ENCODE results near the gene PDXDC1.
"Not testable (repeated sequence)": the region's sequence is repeated elsewhere in the genome, so short reads cannot be mapped to it uniquely, and the experiment has no call there.

Gene PDXDC1, protein sequence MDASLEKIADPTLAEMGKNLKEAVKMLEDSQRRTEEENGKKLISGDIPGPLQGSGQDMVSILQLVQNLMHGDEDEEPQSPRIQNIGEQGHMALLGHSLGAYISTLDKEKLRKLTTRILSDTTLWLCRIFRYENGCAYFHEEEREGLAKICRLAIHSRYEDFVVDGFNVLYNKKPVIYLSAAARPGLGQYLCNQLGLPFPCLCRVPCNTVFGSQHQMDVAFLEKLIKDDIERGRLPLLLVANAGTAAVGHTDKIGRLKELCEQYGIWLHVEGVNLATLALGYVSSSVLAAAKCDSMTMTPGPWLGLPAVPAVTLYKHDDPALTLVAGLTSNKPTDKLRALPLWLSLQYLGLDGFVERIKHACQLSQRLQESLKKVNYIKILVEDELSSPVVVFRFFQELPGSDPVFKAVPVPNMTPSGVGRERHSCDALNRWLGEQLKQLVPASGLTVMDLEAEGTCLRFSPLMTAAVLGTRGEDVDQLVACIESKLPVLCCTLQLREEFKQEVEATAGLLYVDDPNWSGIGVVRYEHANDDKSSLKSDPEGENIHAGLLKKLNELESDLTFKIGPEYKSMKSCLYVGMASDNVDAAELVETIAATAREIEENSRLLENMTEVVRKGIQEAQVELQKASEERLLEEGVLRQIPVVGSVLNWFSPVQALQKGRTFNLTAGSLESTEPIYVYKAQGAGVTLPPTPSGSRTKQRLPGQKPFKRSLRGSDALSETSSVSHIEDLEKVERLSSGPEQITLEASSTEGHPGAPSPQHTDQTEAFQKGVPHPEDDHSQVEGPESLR

DNA sequence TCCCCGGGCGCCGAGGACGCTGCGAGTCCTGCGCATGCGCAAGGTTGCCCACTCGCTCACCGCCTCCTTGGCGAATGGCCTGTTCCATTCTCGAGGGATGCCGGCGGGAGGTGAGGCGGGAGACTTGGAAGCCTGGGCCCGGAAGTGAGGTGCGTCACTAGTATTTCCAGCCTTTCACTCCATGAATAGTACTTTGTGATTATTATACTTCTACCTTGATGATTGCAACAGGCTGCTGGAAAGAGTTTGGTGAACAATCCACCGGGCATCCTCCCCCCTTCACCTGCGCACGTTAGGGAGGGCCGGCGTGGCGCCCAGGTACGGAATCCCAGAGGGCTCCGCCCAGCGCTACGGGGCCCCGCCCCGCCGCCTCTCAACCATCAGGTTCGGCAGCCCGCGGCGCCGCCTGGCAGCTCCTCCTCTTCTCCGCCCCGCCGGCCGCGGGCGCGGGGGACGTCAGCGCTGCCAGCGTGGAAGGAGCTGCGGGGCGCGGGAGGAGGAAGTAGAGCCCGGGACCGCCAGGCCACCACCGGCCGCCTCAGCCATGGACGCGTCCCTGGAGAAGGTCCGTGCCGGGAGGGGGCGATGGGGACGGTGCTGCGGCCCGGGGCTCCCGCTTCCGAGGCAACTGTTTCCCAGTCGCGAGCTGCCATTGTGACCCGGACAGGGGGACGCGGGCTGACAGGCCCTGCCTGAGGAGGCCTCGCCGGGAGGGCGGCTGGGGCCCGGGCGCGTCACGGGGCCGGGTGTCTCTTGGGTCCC lies at the start of gene PDXDC1:
TSS of gene PDXDC1 (plus strand) at position 371 of the 762 bp plus-strand sequence. CDS start at position 545, 174 bp downstream.
- peak in 50 of 51 donors; percentile 30 to 93 (median 79) for DNase-seq

DNA sequence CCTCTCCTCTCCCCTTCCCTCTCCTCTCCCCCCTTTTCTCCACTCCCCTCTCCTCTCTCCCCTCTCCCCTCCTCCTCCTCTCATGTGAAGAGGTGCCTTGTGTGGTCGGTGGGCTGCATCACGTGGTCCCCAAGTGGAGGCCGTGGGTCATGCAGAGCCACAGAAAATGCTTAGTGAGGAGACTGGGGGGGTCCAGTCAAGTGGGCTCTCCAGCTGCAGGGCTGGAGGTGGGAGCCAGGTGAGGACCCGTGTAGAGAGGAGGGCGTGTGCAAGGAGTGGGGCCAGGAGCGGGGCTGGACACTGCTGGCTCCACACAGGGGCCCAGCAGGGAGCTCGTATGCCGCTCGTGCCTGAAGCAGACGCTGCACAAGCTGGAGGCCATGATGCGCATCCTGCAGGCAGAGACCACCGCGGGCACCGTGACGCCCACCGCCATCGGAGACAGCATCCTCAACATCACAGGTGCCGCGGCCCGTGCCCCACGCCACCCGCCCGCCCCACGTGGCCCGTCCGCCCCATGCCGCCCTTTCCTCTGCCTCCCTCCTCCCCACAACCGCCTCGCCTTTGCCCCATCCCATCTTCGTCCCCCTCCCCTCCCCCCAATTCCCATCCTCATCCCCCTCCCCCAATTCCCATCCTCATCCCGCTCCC lies 46.6 kb upstream of the PDXDC1 start:
- DNase-seq: not testable (repeated sequence)

DNA sequence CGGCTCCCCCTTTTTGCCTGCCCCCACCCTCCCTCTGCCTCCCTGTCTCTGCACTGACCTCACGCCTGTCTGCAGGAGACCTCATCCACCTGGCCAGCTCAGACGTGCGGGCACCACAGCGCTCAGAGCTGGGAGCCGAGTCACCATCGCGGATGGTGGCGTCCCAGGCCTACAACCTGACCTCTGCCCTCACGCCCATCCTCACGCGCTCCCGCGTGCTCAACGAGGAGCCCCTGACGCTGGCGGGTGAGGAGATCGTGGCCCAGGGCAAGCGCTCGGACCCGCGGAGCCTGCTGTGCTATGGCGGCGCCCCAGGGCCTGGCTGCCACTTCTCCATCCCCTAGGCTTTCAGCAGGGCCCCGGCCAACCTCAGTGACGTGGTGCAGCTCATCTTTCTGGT lies 45.6 kb upstream of the PDXDC1 start:
- not testable (repeated sequence) for DNase-seq

DNA sequence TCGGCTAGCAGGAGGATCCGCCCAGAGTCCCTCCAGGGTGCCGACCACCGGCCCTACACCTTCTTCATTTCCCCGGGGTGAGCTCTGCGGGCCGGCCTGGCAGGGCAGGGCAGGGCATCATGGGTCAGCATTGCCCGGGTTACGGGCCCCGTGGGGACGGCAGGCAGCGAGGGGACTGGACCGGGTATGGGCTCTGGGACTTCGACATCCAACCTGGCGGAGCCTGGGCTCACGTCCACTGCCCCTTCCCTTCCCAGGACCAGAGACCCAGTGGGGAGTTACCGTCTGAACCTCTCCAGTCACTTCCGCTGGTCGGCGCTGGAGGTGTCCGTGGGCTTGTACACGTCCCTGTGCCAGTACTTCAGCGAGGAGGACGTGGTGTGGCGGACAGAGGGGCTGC lies 44.6 kb upstream of the PDXDC1 start:
- not testable (repeated sequence) for DNase-seq

DNA sequence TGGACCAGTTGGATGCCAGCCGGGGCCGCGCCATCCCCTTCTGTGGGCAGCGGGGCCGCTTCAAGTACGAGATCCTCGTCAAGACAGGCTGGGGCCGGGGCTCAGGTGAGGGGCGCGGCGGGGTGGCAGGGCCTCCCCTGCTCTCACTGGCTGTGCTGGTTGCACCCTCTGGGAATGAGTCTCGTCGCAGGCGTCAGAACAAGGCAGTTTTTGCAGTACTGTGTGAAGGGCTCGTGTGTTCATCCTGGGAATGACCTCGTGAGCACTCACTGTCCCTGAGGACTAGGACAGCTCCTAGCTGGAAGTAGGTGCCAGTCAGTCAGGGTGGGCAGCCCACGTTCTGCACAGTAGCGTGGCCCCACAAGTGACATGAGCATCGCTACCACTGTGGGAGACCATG lies 43.9 kb upstream of the PDXDC1 start:
- not testable (repeated sequence) for DNase-seq

DNA sequence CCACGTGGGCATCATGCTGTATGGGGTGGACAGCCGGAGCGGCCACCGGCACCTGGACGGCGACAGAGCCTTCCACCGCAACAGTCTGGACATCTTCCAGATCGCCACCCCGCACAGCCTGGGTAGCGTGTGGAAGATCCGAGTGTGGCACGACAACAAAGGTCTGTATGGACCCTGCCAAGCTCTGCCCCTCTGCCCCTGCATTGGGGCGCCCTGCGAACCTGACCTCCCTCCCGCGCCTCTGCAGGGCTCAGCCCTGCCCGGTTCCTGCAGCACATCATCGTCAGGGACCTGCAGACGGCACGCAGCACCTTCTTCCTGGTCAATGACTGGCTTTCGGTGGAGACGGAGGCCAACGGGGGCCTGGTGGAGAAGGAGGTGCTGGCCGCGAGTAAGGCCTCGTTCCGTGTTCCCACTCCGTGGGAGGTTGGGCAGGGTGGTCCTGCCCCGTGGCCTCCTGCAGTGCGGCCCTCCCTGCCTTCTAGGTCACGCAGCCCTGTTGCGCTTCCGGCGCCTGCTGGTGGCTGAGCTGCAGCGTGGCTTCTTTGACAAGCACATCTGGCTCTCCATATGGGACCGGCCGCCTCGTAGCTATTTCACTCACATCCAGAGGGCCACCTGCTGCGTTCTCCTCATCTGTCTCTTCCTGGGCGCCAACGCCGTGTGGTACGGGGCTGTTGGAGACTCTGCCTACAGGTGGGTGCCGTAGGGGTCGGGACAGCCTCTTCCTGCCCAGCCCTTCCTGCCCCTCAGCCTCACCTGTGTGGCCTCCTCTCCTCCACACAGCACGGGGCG lies 42.0 kb upstream of the PDXDC1 start:
- DNase-seq: not testable (repeated sequence)

DNA sequence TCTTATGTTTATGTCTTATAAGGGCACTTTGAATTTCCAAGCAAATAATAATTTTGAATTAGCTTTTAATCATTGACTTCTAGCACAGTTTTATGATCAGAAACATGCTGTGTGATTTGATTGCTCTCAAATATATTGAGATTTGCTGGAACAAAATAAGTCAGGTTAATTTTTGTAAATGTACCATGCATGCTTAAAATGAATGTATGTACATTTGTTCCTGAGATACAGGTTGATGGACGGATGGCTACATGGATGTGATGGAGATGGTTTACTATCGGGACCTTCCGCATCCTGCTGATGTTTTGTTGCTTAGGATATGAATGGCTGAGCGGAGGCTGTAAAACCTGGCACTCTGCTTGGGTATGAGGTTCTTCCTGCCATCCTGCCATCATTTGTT lies 37.7 kb upstream of the PDXDC1 start, which contains the start of gene NPIPA1:
TSS of gene NPIPA1 (plus strand) at position 301 of the 400 bp plus-strand sequence. CDS start at position 301, 0 bp downstream.
- DNase-seq: not testable (repeated sequence)

DNA sequence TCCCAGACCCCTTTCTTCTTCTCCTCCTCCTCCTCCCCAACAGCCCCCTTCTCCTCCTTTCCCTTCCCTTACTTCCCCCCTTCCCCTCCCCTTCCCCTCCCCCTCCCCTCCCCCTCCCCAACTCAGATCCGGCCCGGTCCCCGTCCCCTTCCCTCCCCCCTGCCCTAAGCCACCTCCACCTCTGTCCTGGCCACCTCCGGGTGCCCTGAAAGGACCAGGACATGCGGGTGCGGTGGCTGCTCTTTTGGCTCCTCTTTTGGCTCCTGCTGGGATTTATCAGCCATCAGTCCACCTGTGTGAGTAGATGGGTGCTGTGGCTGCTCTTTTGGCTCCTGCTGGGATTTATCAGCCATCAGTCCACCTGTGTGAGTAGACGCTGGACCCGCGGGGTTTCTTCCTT lies 36.8 kb upstream of the PDXDC1 start:
- not testable (repeated sequence) for DNase-seq

DNA sequence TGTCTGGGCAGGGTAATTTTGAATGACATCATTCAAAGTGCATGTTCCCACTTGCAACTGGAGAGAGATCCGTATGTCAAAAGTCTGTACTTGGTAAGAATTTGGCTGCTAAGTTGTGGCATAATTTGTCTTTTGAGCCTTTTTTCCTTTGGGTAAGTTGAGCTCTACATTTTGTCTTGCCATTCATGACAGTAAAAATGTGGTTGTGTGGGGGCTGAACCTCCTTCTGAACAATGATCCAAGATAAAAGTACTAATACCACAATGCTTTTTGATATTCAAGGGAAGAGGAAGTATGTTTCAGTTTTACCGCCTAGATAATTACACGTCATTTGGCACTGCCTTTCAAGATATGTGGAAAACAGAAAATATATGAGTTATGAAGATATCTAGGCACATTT lies 32.1 kb upstream of the PDXDC1 start:
- DNase-seq: not testable (repeated sequence)

DNA sequence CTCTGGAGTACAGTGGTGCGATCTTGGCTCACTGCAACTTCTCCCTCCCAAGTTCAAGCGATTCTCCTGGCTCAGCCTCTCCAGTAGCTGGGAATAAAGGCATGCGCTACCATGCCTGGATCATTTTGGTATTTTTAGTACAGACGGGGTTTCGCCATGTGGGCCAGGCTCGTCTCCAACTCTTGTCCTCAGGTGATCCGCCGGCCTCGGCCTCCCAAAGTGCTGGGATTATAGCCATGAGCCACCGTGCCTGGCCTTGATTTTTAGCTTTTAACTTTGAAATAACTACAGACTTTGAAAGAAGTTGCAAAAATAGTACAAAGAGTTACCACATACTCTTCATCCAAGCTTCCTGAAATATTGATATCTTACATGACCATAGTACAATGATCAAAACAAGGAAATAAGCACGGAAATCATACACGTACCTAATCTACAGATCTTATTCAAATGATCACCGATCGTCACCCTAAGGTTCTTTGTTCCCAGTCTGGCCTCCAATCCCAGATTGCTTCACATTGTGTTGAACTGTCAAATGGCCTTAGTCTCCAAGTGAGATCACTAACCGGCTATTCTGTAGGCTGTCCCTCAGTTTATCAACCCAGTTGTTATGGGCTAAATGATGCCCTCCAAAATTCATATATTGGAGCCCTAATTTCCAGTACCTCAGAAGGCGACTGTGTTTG lies 19.1 kb upstream of the PDXDC1 start:
- peak in 3 of 51 donors; percentile 9 to 21 (median 16) for DNase-seq

DNA sequence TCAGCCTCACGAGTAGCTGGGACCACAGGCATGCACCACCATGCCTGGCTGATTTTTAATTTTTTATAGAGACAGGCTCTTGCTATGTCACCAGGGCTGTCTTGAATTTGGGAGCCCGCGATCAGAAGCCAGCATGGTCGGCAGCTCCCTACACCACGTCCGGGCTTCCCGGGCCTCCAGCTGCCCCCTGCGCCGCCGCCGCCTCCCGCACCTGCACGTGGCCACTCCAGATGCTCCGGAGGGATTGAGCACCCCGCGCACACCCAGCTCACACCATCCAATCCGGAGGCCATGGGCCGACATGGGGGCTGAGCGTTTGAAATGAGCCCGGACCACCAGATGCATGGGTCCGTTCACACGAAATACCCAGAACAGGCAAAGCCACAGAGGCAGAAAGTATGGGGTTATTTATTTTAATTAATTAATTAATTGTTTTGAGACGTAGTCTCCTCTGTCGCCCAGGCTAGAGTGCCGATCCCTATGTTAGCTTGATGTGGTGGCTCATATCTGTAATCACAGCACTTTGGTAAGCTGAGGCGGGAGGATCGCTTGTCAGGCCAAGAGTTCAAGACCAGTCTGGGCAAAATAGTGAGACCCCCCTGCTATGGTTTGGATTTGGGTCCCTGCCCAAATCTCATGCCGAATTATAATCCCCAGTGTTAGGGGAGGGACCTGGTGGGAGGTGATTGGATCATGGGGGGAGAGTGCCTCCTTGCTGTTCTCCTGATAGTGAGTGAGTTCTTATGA lies 17.1 kb upstream of the PDXDC1 start:
- DNase-seq: no peak

DNA sequence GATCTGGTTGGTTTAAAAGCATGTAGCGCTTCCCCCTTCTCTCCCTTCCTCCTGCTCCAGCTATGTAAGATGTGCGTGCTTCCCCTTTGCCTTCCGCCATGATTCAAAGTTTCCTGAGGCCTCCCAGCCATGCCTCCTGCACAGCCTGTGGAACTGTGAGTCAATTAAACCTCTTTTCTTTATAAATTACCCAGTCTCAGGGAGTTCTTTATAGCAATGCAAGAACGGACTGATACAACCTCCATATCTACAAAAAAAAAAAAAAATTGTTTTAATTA lies 16.6 kb upstream of the PDXDC1 start:
- no peak for DNase-seq

DNA sequence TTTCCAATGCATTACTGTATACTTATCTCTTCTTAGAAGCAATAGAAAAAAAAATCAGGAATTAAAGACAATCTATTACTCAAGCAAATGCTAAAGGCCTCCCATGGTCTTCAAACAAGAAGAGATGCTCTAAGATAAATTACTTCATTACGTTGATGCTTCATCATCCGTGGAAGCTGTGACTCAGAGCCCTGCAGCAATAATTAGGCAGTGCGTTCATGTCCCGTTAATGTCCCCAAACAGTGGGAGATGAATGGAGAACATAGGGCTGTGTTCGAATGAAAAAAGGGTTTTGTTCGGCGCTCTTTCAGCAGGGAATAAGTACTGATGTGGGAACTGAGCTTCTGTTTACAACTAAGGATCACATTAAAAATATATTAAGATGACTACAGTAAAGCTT lies 15.9 kb upstream of the PDXDC1 start:
- peak in 2 of 51 donors; percentile 13 to 19 for DNase-seq

DNA sequence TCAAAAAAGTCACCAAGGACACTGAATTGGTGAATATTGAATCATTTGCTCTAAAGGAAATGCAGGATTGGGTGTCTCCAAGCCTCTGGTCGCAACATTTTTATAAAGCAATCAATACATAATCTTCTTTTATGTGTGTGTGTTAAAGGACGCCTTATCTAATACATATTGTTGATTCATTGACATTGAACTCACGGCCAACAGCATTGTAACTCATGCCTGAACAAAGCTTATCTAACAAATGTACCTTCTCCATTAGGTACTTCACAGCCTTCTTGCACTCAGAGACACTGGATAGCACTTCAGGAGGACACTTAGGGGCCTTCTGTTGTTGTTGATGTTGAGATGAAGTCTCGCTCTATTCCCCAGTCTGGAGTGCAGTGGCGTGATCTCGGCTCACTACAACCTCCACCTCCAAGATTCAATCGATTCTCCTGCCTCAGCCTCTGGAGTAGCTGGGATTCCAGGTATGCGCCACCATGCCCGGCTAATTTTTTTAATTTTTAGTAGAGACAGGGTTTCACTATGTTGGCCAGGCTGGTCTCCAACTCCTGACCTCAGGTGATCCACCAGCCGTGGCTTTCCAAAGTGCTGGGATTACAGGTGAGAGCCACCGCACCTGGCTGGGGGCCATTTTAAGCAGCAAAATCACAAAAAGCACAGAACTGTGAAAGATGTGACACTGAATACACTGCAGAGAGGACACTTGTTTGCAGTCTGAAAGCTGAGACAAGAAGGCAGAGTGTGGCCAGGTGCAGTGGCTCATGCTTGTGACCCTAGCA lies 13.2 kb upstream of the PDXDC1 start:
- no peak for DNase-seq

DNA sequence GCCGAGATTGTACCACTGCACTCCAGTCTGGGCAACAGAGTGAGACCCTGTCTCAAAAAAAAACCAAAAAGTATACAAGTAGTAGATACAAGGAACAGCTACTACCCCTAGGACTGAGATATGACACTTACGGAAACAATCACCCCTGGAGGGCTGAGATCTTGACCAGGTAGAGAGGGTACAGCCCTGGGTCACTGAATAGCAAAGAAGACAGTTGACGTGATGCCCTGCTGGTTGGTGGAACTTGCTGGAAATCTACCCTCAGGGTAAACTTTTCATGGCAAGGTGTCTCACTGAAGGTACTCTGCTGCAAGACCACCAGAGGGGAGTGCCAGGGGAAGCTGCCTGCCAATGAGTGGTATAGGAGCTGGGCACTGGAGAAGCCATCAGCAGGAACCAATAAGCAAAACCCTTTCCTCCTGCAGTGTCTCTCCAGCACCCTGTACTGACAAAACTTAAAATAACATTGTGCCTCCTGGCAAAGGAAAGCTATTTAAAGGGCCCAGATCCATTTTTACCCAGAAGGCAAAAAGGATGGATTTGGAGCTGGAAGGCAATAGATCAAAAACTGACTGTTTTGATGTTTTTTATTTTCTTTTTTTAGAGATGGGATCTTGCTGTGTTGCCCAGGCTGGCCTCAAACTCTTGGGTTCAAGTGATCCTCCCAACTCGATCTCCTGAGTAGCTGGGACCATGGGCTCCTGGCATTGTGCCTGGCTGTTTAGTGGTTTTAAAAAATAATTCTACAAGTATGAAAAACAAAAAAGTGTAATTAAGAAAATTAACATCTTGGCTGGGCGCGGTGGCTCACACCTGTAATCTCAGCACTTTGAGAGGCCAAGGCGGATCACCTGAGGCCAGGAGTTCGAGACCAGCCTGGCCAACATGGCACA lies 11.3 kb upstream of the PDXDC1 start:
- no peak for DNase-seq

DNA sequence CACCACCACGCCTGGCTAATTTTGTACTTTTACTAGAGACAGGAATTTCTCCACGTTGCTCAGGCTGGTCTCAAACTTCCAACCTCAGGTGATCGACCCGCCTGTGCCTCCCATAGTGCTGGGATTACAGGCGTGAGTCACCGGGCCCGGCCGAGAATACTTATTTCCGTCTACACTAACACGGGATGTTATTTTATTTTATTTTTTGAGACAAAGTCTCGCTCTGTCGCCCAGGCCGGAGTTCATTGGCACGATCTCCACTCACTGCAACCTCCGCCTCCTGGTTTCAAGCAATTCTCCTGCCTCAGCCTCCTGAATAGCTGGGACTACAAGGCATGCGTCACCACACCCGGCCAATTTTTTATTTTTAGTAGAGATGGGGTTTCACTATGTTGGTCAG lies 9.5 kb upstream of the PDXDC1 start:
- DNase-seq: no peak

DNA sequence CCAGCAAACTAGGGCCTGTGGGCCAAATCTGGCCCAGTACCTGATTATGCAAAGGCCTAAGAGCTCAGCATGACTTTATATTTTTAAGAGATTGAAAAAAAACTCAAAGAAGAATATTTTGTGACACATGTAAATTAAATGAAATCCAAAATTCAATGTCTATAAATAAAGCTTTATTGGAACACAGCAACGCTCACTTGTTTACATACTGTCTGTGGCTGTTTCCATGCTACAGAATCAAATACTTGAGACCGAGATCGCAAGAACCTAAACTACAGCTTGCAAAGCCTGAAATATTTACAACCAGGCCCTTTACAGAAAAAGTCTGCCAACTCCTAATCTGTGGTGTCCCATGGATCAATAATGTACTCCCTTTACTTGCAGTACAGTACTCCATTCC lies 5.0 kb upstream of the PDXDC1 start:
- DNase-seq: not testable (repeated sequence)

All from hypothalamus (tissue), 51 donors.